AG04450 (cell line): ENCODE results near the gene UAP1. TPM values are rescaled to one million over a fixed set of nuclear protein-coding genes. Genes with fewer than 3 reads are reported as not detected.

Experiments
- CTCF ChIA-PET: fragments of 300-600, 350-600 bp; formaldehyde crosslinking; extraction: SDS; loops from one replicate; lab custom pipeline; 2022; ENCODE audit warnings: antibody characterized with exemption, inconsistent platforms; lab: Charles Lee
- POLR2A ChIA-PET: fragments of 350-600 bp; formaldehyde crosslinking; extraction: SDS; loops from one replicate; lab custom pipeline; 2021; ENCODE audit warnings: antibody characterized with exemption, inconsistent platforms; lab: Yijun Ruan, JAX
- DNase-seq: peaks from one replicate; pipeline ENCODE4 v3.0.0-alpha.2; 2011; ENCODE audit warnings: low read depth, low spot score
- H3K27ac ChIP-seq: one replicate; pipeline ENCODE4 v1.5.1; 2012; ENCODE audit warnings: low read depth, low read length, control low read depth
- H3K27me3 ChIP-seq: one replicate; pipeline ENCODE4 v1.6.0; 2012; ENCODE audit warnings: low read length; ENCODE audit not compliant: control insufficient read depth, insufficient read depth
- H3K4me3 ChIP-seq: 2 replicates; pipeline ENCODE4 v1.5.1; 2011; ENCODE audit warnings: mild to moderate bottlenecking, low read depth, low read length, control low read depth
- H3K9me3 ChIP-seq: 2 replicates; pipeline ENCODE4 v1.5.1; 2012; ENCODE audit warnings: low read length; ENCODE audit not compliant: control insufficient read depth, insufficient read depth
- polyA plus RNA-seq: library from polyadenylated mRNA; depleted of rRNA; stranded (reverse); fragments of >200 nt; gene quantifications from 2 replicates; pipeline ENCODE4 v1.2.3, GENCODE V29; 2011
- TF ChIP-seq, protein P1 (sequence below): IDR thresholded peaks from 2 replicates; pipeline ENCODE4 v1.5.1; 2011; ENCODE audit warnings: low read depth, low read length, control low read depth, inconsistent platforms

UAP1 gene
- polyA plus RNA-seq, 1 experiment = 85.7 TPM

DNA sequence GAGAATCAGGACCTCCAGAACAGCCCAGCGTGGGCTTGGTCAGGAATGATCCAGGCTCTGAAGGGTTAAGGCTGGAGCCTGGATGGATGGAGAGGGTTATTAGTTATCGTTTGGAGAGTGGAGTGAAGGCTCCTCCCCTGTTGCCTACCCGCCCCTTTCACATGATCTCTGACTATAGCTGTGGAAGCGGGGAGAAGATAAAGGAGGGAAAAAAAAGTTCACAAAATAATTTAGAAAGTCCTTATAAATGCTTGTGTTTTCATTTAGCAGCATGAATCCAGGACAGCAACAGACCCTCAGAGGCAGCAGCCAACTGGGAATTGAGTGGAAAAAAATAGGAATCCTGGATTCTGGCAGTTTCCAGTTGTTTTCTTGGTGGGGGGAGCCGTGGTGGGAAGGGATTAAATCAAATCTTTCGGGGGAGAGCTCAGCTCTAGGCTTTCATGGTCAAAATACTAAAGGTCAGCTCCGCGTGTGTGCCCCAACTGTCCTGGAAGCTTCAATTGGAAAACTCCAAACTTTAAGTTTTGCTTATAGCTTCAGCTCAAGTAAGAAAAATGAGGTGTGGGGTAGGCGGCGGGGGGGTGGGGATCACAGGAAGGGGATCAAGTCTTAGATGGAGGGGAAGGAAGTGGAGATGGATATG is 70.1 kb downstream of the UAP1 start:
- CTCF ChIA-PET = interaction anchor here (1.4 to 6.5 kb wide), 3 partner anchors 18 to 169 kb away, joined by 4 to 70 read pairs (median 10); no protein-coding TSS in a partner anchor
- POLR2A ChIA-PET = interaction anchor here (0.6 to 2.9 kb wide), 12 partner anchors 21 to 847 kb away, joined by 3 to 19 read pairs (median 4); partner anchors contain the start of gene UAP1
- H3K9me3 ChIP-seq = no peaks in the 10 kb centered on the region
- peak overlapping the region; percentile 97 for H3K27ac ChIP-seq
- no peaks in the 10 kb centered on the region for H3K27me3 ChIP-seq
- peak overlapping the region; percentile 83 for H3K4me3 ChIP-seq
- peak; percentile 57 for DNase-seq
- TF ChIP-seq, protein P1, sequence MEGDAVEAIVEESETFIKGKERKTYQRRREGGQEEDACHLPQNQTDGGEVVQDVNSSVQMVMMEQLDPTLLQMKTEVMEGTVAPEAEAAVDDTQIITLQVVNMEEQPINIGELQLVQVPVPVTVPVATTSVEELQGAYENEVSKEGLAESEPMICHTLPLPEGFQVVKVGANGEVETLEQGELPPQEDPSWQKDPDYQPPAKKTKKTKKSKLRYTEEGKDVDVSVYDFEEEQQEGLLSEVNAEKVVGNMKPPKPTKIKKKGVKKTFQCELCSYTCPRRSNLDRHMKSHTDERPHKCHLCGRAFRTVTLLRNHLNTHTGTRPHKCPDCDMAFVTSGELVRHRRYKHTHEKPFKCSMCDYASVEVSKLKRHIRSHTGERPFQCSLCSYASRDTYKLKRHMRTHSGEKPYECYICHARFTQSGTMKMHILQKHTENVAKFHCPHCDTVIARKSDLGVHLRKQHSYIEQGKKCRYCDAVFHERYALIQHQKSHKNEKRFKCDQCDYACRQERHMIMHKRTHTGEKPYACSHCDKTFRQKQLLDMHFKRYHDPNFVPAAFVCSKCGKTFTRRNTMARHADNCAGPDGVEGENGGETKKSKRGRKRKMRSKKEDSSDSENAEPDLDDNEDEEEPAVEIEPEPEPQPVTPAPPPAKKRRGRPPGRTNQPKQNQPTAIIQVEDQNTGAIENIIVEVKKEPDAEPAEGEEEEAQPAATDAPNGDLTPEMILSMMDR = no peak

GRCh38 chr1:162632217-162632666 is 70.7 kb downstream of the UAP1 start, which contains the start of gene DDR2:
Gene DDR2, plus strand, starts transcription at chr1:162632464. Its CDS starts 86,600 bp downstream, at chr1:162719064.
- peak; percentile 91 for DNase-seq
- H3K9me3 ChIP-seq = no peaks in the 10 kb centered on the region
- no peaks in the 10 kb centered on the region for H3K27me3 ChIP-seq
- TF ChIP-seq, protein P1 = no peak
- ChIA-PET POLR2A (interaction anchor here (0.6 to 2.9 kb wide), 11 partner anchors 21 to 78 kb away, joined by 3 to 19 read pairs (median 3); partner anchors contain the start of gene UAP1), CTCF (interaction anchor here (0.8 to 6.5 kb wide), 5 partner anchors 10 to 168 kb away, joined by 4 to 70 read pairs (median 4); no protein-coding TSS in a partner anchor)
- peak within 1 kb of the TSS; percentile 97 for H3K27ac ChIP-seq
- H3K4me3 ChIP-seq = peak within 1 kb of the TSS; percentile 83

GRCh38 chr1:162632698-162633080 is 71.2 kb downstream of the UAP1 start:
- TF ChIP-seq, protein P1 = no peak
- no peaks in the 10 kb centered on the region for H3K9me3 ChIP-seq
- CTCF ChIA-PET = interaction anchor here (0.8 to 6.5 kb wide), 5 partner anchors 9 to 168 kb away, joined by 4 to 70 read pairs (median 4); no protein-coding TSS in a partner anchor
- no peaks in the 10 kb centered on the region for H3K27me3 ChIP-seq
- H3K27ac ChIP-seq = peak overlapping the region; percentile 97
- H3K4me3 ChIP-seq = peak overlapping the region; percentile 83
- no peak for DNase-seq
- POLR2A ChIA-PET = interaction anchor here (0.7 to 2.9 kb wide), 9 partner anchors 27 to 77 kb away, joined by 3 to 19 read pairs (median 3); partner anchors contain the start of gene UAP1

- Histone ChIP-seq H3K27me3 (no peaks in the 10 kb centered on the region), H3K4me3 (peak overlapping the region; percentile 83), H3K27ac (peak overlapping the region; percentile 97), H3K9me3 (no peaks in the 10 kb centered on the region)
- CTCF ChIA-PET = interaction anchor here (0.8 to 6.5 kb wide), 5 partner anchors 9 to 167 kb away, joined by 4 to 70 read pairs (median 10); no protein-coding TSS in a partner anchor
- DNase-seq = no peak
- POLR2A ChIA-PET = interaction anchor here (0.9 to 2.9 kb wide), 4 partner anchors 43 to 77 kb away, joined by 3 to 19 read pairs (median 4); no protein-coding TSS in a partner anchor
- TF ChIP-seq, protein P1 = peak; percentile 33
Observed at GRCh38 chr1:162633081-162633762, 71.7 kb downstream of the UAP1 start.
